ENCODE results near the gene SPAM1.

- TF ChIP-seq CTCF (conservative IDR thresholded peaks at IDR 0.05 in 1 of 2, IDR thresholded peaks at IDR 0.05 in 1 of 2; ENCODE audit: low read depth in 1 of 2, low read length in 2 of 2) = no peak
- TF ChIP-seq EZH2 (IDR thresholded peaks at IDR 0.05; ENCODE audit: low read length, missing control alignments) = no peak
Observed at GRCh38 chr7:123876557-123877256, 48.3 kb upstream of the SPAM1 start.

All from fibroblast of lung (primary cell).